GM19372 (cell line): Measurements from ENCODE around the gene IDH2.
A peak's percentile ranks its signal among the peaks of the same experiment; 100 is the strongest.

ENCODE experiments used
- ATAC-seq: cut with Tn5 transposase; IDR thresholded peaks from one replicate; pipeline ENCODE4 v1.9.1; 2021; ENCODE audit warnings: mild to moderate bottlenecking, low read depth, moderate library complexity; ENCODE audit not compliant: unreplicated experiment

IDH2 gene

DNA sequence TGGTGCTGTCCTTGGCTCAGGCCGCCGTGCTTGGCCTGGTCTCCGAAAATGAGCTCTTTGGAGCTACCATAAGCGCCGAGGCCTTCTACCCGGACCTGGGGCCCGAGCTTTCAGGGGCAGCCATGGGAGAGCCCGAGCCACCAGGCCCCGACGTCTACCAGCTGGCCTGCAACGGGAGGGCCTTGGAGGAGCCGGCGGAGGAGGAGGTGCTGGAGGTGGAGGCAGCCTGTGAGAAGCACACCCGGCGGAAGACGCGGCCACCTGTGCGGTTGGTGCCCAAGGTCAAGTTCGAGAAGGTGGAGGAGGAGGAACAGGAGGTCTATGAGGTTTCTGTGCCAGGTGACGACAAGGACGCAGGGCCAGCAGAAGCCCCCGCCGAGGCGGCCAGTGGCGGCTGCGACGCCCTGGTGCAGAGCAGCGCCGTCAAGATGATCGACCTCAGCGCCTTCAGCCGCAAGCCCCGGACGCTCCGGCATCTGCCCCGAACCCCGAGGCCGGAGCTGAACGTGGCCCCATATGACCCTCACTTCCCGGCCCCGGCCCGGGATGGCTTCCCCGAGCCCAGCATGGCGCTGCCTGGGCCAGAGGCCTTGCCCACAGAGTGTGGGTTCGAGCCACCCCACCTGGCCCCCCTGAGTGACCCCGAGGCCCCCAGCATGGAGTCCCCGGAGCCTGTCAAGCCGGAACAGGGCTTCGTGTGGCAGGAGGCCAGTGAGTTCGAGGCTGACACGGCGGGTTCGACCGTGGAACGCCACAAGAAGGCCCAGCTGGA is 34.9 kb downstream of the IDH2 start:
- no peak for ATAC-seq

DNA sequence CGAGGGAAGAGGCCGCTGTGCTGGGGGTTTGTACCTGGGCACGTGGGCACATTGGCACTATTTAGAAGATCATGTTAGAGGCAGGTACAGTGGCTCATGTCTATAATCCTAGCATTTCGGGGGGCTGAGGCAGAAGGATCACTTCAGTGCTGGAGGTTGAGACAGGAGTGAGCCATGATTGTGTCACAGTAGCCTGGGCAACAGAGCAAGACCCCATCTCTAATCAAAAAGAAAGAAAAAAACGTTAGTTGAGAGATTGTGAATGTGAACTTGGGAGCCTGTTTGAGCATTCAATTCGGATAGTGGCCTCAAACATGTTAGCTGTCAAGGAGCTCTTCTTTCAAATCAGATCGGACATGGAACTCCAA is 36.6 kb downstream of the IDH2 start:
- ATAC-seq, result no peak

DNA sequence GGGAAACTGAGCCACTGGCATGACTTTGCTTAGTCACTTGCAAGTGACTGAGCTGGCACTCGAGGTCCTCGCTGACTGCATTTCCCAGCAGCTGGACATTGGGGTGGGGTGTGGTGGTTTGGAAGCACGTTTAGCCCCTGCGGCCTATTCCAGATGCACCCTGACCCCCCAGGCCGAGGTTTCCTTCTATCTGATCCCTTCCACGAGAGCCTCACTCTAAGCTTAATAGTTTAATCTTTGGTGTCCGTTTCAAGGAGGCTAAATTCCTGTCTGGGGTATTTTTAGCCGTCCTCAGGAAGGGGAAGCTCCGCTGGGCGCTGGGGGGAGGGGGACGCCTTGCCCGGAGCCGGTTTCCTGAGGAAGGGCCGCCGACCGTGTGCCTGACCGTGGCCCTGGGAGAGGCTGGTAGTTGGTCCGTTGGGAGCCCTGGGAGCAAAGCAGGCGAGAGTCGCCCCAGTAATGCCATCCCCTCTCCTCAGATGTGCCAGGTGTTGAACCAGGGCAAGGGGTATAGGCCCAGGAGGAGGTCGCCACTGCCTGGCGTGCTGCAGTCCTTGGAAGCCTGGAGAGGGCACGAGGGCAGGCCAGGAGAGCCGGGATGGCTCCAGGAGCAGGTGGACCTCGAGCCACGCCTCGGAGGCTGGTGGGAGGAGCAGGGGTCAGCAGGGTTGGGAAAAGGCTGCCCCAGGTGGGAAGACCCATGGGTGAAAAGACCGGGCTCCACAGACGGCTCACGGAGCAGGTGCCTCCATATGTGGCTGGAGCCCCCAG is 37.2 kb downstream of the IDH2 start:
- ATAC-seq, result no peak

DNA sequence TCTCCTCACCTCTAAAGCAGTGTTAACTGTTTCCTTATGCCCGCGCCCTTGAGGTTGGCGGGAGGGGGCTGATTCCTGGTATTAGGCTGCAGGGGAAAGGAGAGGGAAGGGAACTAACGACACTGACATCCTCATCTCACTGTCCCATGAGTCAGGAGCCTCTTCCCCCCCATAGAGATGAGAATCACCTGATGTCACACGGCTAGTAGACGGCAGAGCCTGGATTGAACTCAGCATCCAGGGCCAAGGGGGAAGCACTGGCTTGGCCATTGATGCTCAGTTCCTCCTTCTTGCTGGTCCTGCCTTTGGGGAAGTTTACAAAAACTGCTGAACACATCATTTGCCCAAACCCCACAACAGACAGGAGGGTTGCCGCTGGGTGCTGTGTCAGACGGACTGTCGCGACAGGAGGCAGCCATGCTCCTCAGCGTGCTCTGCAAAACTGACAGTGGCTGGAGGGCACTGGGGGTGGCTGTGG is 38.5 kb downstream of the IDH2 start:
- ATAC-seq, result no peak

DNA sequence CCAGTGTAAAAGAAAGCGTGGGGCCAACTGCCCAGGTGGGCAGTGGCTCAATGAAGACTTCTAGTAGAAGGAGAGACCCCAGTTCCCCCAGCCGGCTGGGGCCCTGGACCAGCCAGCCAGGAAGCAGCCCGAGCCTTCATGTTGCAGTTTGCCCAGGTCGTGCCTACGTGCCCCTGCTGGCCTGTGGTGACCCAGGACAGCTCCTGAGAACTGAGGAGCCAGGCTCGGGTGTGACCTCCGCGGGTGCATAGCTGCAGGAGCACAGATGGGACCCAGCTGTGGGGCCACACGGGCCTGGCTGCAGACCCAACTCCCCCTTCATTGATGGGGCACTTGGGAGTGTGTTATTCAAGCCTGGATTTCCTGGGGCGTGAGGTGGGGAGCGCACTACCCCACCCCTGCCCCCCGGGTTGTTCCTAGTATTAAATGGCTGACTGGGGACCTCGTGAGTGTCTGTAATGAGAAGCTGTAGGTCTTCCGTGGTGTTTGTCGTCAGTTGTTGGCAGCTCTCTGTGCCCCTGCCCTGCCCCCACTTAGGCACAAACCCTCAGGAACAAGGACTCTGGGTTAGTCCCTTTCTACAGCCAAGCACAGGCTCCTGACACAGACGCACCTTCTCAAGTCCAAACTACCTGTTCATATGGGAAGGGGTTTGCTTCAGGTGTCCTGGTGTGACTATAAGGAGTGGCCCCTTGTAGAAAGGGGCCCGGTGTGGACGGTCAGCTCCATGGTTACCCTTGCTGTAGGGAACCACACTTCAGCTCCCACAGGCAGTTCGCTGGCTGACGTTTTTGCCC is 39.1 kb downstream of the IDH2 start:
- ATAC-seq, result no peak

DNA sequence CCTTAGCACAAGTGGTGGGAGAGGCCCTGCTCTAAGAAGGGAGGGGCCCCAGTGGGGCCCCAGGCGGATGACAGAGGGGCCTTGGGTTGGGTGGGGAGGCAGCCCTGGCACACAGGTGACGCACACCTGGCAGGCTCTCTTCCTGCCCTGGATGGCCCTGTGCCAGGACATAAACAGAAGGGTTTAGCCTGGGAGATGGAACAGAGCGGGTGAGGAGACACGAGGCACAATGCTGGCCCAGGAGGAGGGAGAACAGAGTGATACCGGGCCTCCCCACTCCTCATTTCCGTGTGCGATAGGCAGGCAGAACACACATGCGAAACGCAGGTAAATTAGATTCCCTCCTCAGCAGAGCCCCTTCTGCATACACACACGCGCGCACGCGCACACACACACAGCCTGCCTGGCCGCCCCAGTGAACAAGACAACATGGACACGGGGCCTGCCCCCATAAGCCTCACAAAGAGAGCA is 39.8 kb downstream of the IDH2 start:
- ATAC-seq, result no peak

DNA sequence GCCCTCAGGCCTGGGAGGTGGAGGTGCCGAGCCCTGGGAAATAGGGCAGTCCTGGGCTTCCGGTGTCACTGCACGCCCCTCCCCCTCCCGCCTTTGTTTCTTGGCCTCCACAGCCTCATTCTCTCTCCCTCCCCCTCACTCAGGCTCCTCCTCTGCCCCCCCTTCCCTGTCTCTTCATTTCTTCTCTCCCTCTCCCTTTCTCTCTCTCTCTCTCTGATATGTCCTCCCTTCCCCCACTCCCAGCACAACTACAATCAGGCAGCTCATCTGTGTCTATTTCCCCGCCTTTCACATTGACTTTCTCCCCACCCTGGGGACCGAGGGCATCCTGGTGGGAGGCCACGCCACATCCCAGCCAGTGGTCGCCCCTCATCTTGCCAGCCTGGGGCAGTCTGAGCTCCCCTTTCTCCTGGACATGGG is 40.2 kb downstream of the IDH2 start:
- ATAC-seq, result no peak

DNA sequence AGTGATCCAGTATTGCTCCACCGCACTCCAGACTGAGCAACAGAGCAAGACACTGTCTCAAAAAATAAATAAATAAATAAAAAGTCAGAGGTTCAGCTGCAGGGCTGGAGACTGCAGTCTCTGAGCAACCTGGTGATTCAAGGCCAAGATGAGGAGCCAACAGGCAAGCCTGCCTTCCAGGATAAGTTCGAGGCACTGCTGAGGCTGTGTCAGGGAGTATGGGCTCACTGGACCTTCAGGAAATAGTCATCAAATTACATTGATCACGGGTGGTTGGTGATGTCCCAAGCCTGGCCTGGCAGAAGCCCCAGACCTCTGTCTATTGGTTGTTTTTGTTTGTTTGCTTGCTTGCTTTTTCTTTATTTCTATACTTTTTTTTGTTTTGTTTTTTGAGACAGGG is 41.5 kb downstream of the IDH2 start:
- no peak for ATAC-seq

DNA sequence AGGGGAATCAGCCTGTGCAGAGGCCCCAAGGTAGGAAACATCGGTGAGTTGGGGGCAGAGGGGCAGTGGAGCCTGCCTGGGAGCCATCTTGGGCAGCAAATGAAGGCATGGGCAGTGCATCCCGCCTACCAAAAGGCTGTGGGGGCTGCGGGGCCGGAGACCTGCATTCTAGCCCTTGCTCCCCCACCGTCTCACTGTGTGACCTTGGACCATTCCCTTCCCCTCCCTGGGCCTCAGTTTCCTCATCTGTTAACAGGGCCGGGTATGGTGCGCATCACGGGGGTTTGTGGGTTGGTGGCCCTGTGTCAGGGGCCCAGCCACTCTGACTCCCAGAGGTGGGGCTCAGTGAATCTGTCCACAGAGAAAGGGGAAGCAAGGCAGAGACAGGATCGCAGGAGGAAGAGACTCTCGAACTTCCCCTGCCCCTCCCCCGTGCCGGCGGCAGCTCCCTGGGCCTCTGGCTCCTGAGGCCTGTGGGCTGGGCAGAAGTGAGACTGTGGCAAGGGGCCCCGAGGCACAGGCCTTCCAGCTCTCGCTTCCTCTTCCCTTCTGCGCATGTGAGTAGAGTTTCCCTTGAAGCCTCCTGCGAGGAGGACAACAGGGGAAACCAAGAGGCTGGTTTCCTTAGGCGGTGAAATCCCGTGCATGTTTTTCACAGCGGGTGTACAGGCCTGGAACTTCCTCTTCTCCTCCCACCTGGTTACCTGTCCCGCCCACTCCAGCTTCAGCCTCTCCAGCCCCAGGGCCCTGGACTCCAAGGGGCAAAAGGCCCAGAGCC is 42.9 kb downstream of the IDH2 start:
- ATAC-seq, result peak; percentile 95

DNA sequence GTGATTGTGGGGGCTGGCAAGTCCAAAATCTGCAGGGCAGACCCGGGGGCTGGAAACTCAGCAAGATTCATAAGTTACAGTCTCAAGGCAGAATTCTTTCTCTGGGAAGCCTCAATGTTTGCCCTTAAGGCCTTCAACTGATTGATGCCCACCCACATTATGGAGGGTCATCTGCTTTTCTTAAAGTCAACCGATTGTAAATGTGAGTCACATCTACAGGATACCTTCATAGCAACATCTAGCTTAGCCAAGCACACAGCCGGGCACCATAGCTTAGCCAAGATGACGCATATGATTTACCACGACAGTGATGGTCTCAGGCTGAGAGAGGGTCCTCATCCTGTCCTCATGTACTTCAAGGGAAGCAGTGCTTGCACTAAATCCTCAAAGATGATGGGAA is 43.5 kb downstream of the IDH2 start:
- no peak for ATAC-seq

DNA sequence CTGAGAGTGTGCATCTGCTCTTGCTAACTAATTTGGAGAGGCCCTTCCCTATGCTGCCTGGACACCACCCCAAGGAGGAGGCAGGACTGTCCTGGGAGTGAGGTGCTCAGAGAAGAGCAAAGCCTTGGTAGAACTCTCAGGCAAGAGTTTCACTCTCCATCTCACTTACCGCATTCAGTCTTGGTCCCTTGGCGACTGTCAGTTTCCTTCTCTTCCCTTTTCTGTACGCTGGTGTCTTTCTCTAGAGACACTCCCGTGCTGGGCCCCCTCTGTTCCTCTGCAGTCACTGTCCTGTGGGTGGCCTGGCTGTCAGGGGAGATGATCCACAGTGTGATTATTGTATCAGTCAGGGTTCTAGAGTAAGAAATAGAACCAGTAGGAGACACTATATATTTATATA is 44.0 kb downstream of the IDH2 start:
- ATAC-seq, result no peak

DNA sequence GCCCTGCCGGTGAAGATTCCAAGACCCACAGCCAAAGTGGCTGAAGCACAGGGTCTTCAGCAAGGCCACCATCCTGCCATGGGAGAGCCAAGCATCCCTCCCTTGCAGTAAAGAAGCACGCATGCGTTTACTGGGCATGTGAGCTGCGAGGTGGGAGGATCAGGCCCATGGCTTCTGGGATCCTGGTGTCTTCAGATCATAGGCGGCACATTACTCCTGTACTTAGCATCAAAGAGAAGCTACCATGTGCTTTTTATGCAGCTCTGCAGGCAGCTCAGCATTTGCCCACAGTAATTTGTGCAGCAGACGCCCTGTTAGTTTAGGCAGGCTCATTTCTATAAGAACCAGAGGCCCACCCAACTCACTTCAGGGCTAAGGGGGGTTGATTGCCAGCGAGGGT is 45.7 kb downstream of the IDH2 start:
- no peak for ATAC-seq

DNA sequence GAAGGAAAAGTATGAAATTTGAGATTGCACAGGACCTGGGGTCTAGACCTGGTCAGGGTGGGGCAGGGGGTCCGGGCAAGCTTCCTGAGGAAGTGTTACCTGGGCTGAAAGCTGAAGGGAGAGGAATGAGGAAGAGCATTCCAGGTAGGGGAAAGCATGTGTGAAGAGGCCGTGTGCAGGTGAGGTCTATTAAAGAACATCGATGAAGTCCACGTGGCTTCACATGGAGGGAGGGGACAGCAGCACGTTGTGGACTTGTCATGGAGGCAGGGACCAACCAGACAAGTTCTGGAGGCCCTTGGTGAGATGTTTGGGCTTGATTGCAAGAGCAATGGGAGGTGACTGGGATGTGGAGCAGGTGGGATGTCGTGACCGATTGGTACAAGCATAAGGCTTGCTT is 47.1 kb downstream of the IDH2 start:
- no peak for ATAC-seq

DNA sequence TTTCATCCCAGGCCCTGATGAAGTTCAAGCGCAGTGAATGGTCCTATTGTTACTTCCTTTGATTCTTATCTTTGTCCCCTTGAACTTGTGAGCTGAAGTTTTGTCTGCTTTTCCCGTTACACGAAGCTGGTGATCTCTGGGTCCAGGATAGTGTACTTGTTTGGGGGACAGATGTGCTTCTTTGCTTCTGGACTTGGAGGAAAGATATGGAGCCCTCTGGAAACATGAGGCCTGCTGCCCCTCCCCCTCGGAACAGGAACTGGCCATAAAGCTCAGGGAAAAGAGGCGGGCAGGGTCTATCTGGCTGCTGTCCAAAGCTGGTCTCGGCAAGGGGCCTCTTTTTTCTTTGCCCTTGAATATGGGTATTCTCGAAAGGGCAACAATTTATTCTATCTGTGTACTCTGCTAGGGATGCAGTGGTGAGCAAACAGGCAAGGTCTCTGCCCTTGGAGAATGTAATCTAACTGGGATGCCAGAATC is 47.6 kb downstream of the IDH2 start:
- no peak for ATAC-seq

DNA sequence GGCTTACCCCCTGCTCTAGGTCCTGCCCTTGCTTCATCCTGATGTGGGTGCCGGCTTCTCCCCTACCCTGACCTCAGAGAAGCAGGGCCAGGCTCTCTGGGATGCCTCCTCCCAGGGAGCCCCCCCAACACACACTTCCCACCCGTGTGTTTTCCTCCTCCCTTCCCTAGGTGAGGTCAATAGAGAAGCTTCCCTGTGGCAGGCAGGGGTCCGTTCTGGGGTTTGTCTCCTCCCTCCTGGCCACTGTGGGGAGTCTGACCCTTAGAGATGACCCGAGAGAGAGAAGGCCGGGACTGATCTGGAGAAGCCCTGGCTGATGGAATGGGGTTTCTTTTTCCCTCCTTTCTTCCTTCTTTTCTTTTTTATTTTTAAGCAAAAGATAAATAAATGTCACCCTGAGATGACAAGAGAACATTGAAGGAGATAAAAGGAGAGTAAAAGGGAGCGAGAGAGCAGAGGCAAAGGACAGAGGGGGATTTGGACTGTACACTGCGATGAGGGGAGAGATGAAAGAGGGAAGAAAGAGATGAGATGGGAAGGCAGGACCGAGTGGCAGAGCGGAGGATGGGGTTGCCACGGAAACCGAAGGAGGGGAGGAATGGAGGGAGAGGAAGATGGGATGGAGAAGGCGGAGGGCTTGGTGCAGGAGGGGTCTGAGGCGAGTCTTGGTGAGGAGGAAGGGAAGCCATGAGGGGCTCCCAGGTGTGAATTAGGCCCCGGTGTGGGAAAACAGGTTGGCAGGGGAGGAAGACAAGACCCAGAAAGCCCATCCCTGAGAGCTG is 48.4 kb downstream of the IDH2 start:
- ATAC-seq, result no peak

DNA sequence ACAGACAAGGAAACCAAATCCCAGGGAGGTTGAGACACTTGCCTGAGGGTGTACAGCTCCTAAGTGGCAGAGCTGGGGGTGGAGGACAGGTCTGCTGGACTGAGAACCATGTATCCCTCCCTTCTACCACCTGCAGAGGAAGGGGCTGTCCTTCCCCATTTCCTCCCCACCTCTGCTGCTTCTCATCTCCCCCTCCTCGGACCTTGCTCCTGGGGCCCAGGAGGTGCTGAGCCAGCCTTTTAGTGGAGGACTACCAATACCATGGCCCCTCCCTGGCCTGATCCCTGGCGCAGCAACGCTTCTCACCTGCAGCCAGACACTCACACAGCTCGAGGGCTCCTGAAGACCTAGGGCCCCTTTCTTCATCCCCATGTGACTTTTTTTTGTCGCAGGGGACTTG is 50.4 kb downstream of the IDH2 start:
- ATAC-seq, result no peak

DNA sequence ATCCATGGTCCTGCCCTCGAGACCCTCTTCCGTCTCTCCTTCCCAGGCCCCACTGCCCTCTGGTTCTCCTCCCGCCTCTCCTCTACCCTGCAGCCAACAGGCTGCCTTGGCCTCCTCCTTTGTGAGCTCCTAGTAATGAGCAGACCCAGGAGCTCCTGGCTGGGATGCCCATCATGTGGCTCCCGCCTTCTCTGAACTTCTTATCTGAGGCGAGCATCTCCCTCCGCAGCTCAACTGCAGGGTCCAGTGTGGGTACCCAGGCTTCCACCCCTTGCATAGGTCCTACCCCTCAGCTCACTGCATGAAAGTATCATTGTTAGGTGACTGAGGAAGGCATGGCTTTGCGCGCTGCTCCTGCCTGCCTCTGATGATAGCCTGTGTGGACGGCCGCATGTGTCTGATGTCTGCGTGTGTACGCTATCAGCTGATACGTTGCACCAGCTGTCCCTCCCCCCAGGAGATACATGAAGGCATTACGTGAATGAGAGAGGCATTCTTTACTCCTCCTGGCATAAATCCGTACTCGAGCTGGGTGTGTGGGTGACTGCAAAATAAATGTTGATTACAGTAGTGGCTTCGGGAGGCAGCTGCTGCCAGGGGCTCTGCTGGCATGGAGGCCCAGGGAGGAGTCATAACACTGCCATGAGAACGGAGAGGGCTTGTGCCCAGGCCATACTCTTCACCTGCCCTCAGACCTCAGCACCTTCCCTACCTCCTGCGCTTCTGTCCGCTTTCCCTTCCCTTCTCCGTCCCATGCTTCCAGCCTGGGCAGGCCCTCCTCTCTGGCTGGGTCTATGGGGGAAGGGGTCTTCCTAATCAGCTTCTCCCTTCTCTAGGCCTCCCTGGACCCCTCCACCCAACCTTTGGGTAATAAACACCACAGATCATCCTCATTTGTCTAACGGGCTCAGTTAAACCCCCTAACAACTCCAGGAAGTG is 52.3 kb downstream of the IDH2 start:
- no peak for ATAC-seq

DNA sequence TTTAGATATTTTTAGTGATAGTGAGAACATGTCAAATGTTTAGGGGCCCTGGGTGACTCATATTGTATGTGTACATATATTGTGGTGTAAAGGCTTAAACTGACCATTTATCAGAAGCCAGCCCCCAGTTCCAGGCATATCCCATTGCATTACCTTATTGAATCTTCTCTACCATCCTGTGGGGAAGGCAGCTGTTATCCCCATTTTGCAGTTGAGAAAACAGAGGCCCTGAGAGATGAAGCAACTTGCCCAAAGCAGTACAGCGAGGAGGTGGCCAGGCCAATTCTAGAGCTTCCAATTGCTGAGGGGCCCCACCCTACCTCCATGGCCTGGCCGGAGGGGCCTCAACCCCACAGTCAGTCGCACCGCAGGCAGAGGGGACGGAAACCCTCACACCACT is 53.2 kb downstream of the IDH2 start:
- ATAC-seq, result no peak
